Upper lobe of left lung (tissue), 4 donors: ENCODE data around the gene KIF18B.

ENCODE experiments used
- POLR2A ChIP-seq, 4 donors: fragments of 450-650 bp; IDR thresholded peaks; one replicate each; pipeline ENCODE4 v1.5.1; 2016 to 2017; ENCODE audit warnings: antibody characterized with exemption in 4 of 4, mild to moderate bottlenecking in 2 of 4
- TF ChIP-seq, protein P1 (sequence below), 6 experiments: fragments of 450-650 bp in 4 of 6; fragments of 200-600 bp in 2 of 6; sonication (generic) in 2 of 6; IDR thresholded peaks; one replicate each; pipeline ENCODE4 v1.5.1; 2016 to 2019; ENCODE audit warnings: antibody characterized with exemption in 6 of 6

DNA sequence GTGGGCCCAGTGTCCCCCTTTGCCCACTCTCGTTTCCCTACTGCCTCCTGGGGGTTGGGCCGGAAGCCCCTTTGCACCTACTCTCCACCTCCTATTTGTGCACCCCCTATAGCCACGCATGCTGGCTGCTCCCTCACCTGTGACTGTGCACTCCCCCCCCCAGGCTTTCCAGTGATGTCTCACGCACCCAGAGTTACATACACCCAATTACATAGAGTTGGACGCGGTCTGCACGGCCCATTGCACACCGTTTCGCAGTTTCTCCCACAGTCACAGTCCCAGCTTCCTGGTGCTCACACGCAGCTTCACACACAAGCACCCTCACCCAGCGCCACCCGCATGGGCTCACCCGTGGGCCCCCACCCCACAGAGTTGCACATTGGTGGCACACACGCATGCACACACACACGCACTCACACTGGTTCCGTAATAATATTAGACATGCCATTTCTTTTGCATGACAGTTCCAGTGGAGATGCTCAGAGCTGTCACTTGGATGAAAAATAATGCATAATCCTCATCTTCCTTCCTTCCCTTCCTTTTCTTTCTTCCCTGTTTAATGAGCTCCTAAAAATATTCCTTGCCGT is 42.1 kb upstream of the KIF18B start:
- TF ChIP-seq, protein P1, sequence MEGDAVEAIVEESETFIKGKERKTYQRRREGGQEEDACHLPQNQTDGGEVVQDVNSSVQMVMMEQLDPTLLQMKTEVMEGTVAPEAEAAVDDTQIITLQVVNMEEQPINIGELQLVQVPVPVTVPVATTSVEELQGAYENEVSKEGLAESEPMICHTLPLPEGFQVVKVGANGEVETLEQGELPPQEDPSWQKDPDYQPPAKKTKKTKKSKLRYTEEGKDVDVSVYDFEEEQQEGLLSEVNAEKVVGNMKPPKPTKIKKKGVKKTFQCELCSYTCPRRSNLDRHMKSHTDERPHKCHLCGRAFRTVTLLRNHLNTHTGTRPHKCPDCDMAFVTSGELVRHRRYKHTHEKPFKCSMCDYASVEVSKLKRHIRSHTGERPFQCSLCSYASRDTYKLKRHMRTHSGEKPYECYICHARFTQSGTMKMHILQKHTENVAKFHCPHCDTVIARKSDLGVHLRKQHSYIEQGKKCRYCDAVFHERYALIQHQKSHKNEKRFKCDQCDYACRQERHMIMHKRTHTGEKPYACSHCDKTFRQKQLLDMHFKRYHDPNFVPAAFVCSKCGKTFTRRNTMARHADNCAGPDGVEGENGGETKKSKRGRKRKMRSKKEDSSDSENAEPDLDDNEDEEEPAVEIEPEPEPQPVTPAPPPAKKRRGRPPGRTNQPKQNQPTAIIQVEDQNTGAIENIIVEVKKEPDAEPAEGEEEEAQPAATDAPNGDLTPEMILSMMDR (IDR thresholded peaks at IDR 0.05), result no peak
- no peak for TF ChIP-seq POLR2A (IDR thresholded peaks at IDR 0.05)
